ENCODE results near the gene HNRNPLL. TPM values are rescaled to one million over a fixed set of nuclear protein-coding genes. Genes with fewer than 3 reads are reported as not detected.

Gene HNRNPLL
- total and polyA plus RNA-seq, 4 donors = 7.7 to 18.3 (median 13.1) TPM

DNA sequence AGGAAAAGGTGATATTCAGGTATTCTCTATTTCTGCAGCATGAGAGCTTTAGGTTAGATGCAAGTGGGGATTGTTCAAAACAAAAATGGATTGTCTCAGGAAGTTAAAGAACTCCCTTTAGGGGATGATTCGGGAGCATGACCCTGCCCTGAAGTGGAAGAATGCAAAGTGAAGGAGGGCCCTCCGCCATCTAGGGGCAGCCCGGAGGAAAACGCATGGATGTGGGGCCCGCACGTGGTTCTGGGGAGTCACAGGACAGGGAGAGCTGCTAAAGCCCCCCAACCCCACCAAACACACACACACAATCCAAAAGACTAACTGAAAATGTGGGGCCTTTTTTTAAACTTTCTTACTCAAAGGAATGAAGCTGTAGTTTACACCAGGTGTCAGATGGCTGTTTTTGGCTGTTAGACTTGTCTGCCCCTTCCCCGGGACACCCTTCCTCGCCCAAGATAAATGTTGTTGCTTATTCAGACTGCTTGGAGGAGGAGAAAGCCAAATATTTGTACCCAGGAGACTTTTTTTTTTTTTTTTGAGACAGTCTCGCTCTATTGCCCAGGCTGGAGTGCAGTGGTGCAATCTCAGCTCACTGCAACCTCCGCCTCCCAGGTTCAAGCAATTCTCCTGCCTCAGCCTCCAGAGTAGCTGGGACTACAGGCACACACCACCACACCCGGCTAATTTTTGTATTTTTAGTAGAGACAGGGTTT, 78.8 kb downstream of the HNRNPLL start:
- Histone ChIP-seq H3K9ac (ENCODE audit: low read depth in 1 of 2, low read length in 2 of 2) (no peak overlapping the region), H3K27ac (ENCODE audit: low read depth in 1 of 2, low read length in 2 of 2) (no peak overlapping the region), H3K4me1 (ENCODE audit: control insufficient read depth in 4 of 4, insufficient read depth in 4 of 4, low read length in 3 of 4) (peaks cover 0 to 5% (median 0%) of the 10 kb centered on the region in 4 donors), H3K4me3 (ENCODE audit: low read depth in 1 of 3, low read length in 3 of 3) (no peak overlapping the region), H3K36me3 (ENCODE audit: control insufficient read depth in 4 of 4, insufficient read depth in 3 of 4, low read depth in 1 of 4, low read length in 3 of 4) (no peaks in the 10 kb centered on the region), H3K9me3 (ENCODE audit: control insufficient read depth in 4 of 4, low read length in 3 of 4) (no peaks in the 10 kb centered on the region), H3K27me3 (ENCODE audit: control insufficient read depth in 4 of 4, insufficient read depth in 4 of 4, low read length in 3 of 4) (no peaks in the 10 kb centered on the region)
- no peak for DNase-seq (ENCODE audit: low spot score)
- WGBS = 82% methylated on average over 11 of the region's 11 CpGs
- TF ChIP-seq JUND (IDR thresholded peaks at IDR 0.05) (no peak), HNF4G (IDR thresholded peaks at IDR 0.05) (no peak), MAX (IDR thresholded peaks at IDR 0.05) (no peak), TAF1 (conservative IDR thresholded peaks at IDR 0.05) (no peak), HNF4A (conservative IDR thresholded peaks at IDR 0.05) (no peak), RAD21 (IDR thresholded peaks at IDR 0.05) (no peak), YY1 (IDR thresholded peaks at IDR 0.05) (no peak), REST (IDR thresholded peaks at IDR 0.05) (no peak), NR2F2 (IDR thresholded peaks at IDR 0.05) (no peak), GABPA (IDR thresholded peaks at IDR 0.05 in 1 of 2, conservative IDR thresholded peaks at IDR 0.05 in 1 of 2) (no peak), CTCF (IDR thresholded peaks at IDR 0.05; ENCODE audit: low read depth, low read length, missing input control) (no peak), SP1 (IDR thresholded peaks at IDR 0.05) (no peak), EGR1 (IDR thresholded peaks at IDR 0.05; ENCODE audit: low read depth in 2 of 2) (no peak), FOXA2 (IDR thresholded peaks at IDR 0.05) (no peak), FOXA1 (IDR thresholded peaks at IDR 0.05) (no peak), ATF3 (IDR thresholded peaks at IDR 0.05) (no peak), RXRA (IDR thresholded peaks at IDR 0.05) (no peak)
- TF ChIP-seq, protein P1, sequence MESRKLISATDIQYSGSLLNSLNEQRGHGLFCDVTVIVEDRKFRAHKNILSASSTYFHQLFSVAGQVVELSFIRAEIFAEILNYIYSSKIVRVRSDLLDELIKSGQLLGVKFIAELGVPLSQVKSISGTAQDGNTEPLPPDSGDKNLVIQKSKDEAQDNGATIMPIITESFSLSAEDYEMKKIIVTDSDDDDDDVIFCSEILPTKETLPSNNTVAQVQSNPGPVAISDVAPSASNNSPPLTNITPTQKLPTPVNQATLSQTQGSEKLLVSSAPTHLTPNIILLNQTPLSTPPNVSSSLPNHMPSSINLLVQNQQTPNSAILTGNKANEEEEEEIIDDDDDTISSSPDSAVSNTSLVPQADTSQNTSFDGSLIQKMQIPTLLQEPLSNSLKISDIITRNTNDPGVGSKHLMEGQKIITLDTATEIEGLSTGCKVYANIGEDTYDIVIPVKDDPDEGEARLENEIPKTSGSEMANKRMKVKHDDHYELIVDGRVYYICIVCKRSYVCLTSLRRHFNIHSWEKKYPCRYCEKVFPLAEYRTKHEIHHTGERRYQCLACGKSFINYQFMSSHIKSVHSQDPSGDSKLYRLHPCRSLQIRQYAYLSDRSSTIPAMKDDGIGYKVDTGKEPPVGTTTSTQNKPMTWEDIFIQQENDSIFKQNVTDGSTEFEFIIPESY (IDR thresholded peaks at IDR 0.05) = no peak

All from liver (tissue), 9 donors.